ENCODE results near the gene EIF3B.

DNA sequence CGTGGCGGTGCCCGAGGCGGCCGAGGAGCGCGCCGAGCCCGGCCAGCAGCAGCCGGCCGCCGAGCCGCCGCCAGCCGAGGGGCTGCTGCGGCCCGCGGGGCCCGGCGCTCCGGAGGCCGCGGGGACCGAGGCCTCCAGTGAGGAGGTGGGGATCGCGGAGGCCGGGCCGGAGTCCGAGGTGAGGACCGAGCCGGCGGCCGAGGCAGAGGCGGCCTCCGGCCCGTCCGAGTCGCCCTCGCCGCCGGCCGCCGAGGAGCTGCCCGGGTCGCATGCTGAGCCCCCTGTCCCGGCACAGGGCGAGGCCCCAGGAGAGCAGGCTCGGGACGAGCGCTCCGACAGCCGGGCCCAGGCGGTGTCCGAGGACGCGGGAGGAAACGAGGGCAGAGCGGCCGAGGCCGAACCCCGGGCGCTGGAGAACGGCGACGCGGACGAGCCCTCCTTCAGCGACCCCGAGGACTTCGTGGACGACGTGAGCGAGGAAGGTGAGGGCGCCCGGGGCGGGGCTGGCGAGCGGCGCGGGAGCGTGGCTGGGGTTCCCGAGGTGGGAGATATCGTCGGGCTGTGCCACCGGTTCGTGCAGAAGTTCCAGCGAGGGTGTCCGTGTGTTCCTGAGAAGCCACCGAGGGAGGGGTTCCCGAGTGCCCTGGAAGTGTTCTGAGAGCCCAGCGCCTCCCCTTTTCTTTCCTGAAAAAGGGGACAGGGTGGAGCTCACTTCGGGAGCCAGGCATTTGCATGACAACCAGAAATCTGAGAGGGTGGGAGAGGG, 495 bp downstream of the EIF3B start:
- TF ChIP-seq JUND (IDR thresholded peaks at IDR 0.05) (no peak), EGR1 (IDR thresholded peaks at IDR 0.05; ENCODE audit: low read depth in 2 of 2) (no peak)
- TF ChIP-seq, protein P1, sequence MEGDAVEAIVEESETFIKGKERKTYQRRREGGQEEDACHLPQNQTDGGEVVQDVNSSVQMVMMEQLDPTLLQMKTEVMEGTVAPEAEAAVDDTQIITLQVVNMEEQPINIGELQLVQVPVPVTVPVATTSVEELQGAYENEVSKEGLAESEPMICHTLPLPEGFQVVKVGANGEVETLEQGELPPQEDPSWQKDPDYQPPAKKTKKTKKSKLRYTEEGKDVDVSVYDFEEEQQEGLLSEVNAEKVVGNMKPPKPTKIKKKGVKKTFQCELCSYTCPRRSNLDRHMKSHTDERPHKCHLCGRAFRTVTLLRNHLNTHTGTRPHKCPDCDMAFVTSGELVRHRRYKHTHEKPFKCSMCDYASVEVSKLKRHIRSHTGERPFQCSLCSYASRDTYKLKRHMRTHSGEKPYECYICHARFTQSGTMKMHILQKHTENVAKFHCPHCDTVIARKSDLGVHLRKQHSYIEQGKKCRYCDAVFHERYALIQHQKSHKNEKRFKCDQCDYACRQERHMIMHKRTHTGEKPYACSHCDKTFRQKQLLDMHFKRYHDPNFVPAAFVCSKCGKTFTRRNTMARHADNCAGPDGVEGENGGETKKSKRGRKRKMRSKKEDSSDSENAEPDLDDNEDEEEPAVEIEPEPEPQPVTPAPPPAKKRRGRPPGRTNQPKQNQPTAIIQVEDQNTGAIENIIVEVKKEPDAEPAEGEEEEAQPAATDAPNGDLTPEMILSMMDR (IDR thresholded peaks at IDR 0.05; ENCODE audit: low read depth, low read length, missing input control), result no peak

Measured in liver (tissue), 3 donors.